Erythroblast (primary cell): ENCODE results near the gene ESRRB.

Experiments
- DNase-seq, 2 experiments: peaks; one replicate each; lab custom pipeline; 2025; lab: John Stamatoyannopoulos, UW
- GATA1 ChIP-seq: IDR thresholded peaks from 2 replicates; pipeline ENCODE4 v1.6.1; 2011; ENCODE audit warnings: low read depth, mild to moderate bottlenecking, control low read depth, low read length, moderate library complexity
- POLR2A ChIP-seq: IDR thresholded peaks from 2 replicates; pipeline ENCODE4 v1.6.1; 2011; ENCODE audit warnings: mild to moderate bottlenecking, low read length

Gene ESRRB

GRCh38 chr14:76464856-76465255 lies 88.9 kb downstream of the ESRRB start:
- DNase-seq = no peak
- TF ChIP-seq POLR2A (no peak), GATA1 (no peak)

- TF ChIP-seq POLR2A (no peak), GATA1 (no peak)
- no peak for DNase-seq
These were observed 89.7 kb downstream of the ESRRB start for GRCh38 chr14:76465664-76466063.

DNA sequence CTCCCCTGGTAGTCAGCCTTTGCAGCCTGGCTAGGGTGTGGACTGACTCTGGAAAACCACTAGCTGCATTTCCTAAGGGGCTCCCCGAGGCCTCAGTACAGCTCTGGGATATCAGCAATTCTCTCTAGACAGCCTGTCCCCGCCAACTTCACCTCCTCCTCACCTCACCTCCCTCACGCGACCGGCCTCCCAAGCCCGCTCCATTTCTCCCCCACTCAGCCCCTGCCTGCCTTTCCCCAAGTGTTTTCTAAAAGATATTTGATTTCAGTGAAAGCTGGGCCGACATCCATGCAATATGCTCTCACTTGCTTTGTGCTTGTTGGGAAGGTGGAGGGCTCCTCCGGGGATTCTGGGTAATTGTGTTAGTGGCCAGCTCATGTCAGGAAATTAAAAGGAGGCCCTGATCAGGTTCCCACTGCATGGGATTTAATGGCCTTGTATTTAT lies 91.8 kb downstream of the ESRRB start:
- no peak for DNase-seq
- TF ChIP-seq GATA1 (no peak), POLR2A (no peak)

DNA sequence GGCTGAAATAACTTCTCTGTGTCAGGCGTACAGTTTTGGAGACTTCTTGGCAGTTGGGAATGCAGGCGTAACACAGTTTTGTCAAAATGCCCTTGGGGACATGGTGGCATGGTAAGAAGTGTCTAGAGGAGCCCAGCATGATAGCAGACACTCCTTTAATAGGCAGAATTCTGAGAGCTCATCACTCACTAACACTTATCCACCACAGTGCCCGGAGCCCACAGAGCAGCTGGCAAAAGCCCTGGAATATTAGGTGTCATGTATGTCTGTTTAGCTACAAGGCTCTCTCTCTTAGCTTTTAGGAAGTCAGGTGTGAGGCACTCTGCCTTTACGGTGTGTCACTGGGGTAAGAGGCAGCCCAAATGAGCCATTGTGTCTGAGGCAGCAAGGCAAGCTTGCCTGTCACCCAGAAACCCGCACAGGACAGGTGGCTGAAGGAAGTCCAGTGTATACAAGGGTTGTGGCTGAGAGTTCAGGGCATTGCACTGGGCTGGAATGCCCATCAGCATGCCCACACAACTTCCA lies 96.3 kb downstream of the ESRRB start:
- no peak for DNase-seq

GRCh38 chr14:76473481-76474263 lies 97.7 kb downstream of the ESRRB start:
- TF ChIP-seq GATA1 (no peak), POLR2A (no peak)
- no peak for DNase-seq

More for the DNA sequence above, 96.3 kb downstream of the ESRRB start:
- TF ChIP-seq POLR2A = no peak
- TF ChIP-seq GATA1 = no peak

- TF ChIP-seq GATA1 (no peak), POLR2A (no peak)
- no peak for DNase-seq
These were observed 104.5 kb downstream of the ESRRB start for GRCh38 chr14:76480426-76480825.

- no peak for TF ChIP-seq POLR2A
- no peak for DNase-seq
These were observed 108.4 kb downstream of the ESRRB start for GRCh38 chr14:76484355-76484754.

DNA sequence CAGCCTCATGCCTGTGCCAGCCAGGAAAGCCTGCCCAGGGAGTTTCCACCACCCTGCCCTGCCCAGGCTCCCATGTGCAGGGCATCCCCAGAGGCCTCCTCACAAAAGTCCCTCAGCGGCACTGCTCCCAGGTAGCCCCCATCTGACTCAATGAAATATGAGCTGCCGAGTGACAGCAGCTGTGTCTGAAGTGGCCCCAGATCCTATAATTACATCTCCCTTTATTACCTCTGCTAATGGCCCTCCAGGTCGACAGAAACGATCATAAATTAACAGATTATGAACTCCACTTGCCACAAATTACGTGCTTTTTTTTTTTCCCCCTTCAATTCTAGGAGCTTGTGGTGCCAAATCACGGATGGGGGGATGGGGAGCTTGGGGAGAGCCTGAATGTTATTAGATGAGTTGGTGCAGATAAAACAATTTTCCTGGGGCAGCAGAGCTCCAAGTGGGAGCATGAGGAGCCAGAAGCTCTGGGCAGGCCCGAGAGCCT lies 110.4 kb downstream of the ESRRB start:
- no peak for DNase-seq
- TF ChIP-seq POLR2A = no peak
- TF ChIP-seq GATA1 = no peak

GRCh38 chr14:76488551-76488950 lies 112.6 kb downstream of the ESRRB start:
- no peak for DNase-seq
- TF ChIP-seq GATA1 (no peak), POLR2A (no peak)

GRCh38 chr14:76489667-76490066 lies 113.7 kb downstream of the ESRRB start:
- TF ChIP-seq GATA1 = no peak
- TF ChIP-seq POLR2A = no peak
- no peak for DNase-seq

GRCh38 chr14:76490111-76490510 lies 114.2 kb downstream of the ESRRB start:
- DNase-seq = no peak
- TF ChIP-seq GATA1 (no peak), POLR2A (no peak)

DNA sequence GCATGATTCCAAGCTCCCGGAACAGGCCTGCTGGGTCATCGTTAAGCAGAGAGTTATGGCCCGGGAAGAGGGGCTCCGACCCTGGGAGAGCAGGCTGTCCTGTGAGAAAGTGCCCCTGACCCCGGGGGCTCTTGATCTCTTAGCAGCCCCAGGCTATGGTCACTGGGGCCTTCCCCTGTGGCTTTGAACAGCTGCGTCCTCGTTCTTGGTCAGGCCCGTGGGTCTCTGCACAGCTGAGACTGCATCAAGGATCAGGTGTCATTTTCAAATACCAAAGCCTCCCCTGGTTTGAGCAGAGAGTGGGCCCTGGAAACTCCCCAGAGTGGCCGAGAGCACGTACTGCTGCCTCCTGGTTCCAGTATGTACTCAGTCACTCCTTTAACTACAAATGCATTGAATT lies 114.8 kb downstream of the ESRRB start:
- TF ChIP-seq GATA1 (no peak), POLR2A (no peak)
- DNase-seq = no peak

DNA sequence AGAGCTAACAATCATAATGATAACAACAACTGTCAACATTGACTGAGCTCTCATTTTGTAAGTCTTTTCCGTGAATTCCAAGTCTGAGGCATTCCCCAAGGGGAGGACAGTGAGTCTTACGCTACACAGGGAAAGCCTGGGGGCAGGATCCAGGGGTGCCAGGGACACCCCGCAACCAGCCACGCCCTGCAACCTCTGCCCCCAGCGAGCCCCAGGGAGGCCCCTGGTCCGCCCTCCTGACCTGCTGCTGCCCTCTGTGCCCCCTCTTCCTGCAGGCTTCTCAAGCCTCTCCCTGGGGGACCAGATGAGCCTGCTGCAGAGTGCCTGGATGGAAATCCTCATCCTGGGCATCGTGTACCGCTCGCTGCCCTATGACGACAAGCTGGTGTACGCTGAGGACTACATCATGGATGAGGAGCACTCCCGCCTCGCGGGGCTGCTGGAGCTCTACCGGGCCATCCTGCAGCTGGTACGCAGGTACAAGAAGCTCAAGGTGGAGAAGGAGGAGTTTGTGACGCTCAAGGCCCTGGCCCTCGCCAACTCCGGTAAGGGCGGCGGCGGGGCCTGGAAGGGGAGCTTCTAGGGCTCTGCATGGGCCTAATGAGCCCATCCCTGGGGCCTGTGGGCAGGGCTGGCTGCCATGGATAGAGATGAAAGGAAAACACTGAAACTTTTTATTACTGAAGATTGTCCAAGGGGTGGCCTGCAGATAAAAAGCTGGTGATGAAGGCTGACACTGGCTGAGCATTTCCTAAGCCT lies 115.4 kb downstream of the ESRRB start:
- DNase-seq = no peak
- TF ChIP-seq POLR2A (no peak), GATA1 (no peak)

DNA sequence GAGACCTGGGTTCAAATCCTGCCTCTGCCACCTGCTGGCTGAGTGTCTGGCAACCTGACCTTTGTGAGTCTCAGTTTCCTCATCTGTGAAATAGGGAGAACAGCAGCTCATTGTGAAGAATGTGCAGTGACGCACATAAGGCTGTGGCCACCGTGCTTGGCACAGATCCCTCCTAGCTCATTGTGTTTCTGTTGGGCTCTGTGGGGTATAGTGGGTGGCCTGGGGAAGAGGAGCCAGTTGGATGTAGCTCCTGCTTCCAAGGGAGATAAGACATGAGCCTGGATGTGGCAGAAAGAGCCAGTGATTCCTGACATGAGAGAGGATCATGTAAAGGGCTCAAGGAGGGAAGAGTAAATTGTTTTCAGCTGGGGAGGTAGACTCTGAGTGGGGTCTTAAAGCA lies 120.0 kb downstream of the ESRRB start:
- TF ChIP-seq POLR2A = no peak
- TF ChIP-seq GATA1 = no peak
- DNase-seq = no peak

- DNase-seq = no peak
- TF ChIP-seq GATA1 (no peak), POLR2A (no peak)
These were observed 120.7 kb downstream of the ESRRB start for GRCh38 chr14:76496595-76496994.
